GM23248 (cell line): ENCODE measurements around the gene PHF11.

Source experiments
- EZH2 ChIP-seq: fragments of 200-600 bp; sonication (generic); IDR thresholded peaks from 2 replicates; pipeline ENCODE4 v1.6.1; 2018; ENCODE audit warnings: antibody characterized with exemption, mild to moderate bottlenecking; ENCODE audit not compliant: insufficient read depth, poor library complexity, severe bottlenecking
- EZH2phosphoT487 ChIP-seq: fragments of 200-600 bp; sonication (generic); IDR thresholded peaks from 2 replicates; pipeline ENCODE4 v1.6.1; 2018; ENCODE audit warnings: antibody characterized with exemption, moderate library complexity, mild to moderate bottlenecking, low read depth; ENCODE audit not compliant: insufficient read depth

DNA sequence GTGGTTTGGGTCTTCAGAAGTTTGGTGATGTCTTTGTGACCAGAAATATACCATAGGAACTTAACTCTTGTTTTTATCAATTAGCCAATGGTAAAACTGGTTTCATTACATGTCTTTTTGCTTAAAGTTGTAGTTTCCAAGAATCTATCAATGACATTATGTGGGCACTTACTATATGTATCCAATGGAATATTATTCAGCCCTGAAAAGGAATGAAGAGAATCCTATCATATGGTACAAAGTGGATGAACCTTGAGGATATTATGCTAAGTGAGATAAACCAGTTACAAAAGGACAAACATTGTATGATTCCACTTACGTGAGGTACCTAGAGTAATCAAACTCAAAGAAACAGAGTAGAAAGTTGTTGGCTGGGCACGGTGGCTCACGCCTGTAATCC is 63.3 kb downstream of the PHF11 start:
- no peak for TF ChIP-seq EZH2
- TF ChIP-seq EZH2phosphoT487, result no peak
